GM13977 (cell line): ENCODE data around the gene LAMA4.
"Not testable (repeated sequence)": the region's sequence is repeated elsewhere in the genome, so short reads cannot be mapped to it uniquely, and the experiment has no call there.

Experiments
- DNase-seq: peaks from one replicate; pipeline ENCODE4 v3.0.0; 2012; ENCODE audit warnings: low spot score
- in situ Hi-C: fragments of 300-500 bp; cut with MboI; formaldehyde crosslinking; loops from one replicate; pipeline ENCODE4 v1.12.0; 2022; ENCODE audit warnings: low sequenced_read_pairs, low pct_unique_long_range_greater_than_20kb, mixed read lengths, inconsistent platforms; ENCODE audit not compliant: unreplicated experiment
- TF ChIP-seq, protein P1 (sequence below): IDR thresholded peaks from 2 replicates; pipeline ENCODE4 v1.5.1; 2012; ENCODE audit warnings: mild to moderate bottlenecking, control low read depth; ENCODE audit not compliant: insufficient read depth; ENCODE audit errors: extremely low read depth, missing control alignments

Gene LAMA4

DNA sequence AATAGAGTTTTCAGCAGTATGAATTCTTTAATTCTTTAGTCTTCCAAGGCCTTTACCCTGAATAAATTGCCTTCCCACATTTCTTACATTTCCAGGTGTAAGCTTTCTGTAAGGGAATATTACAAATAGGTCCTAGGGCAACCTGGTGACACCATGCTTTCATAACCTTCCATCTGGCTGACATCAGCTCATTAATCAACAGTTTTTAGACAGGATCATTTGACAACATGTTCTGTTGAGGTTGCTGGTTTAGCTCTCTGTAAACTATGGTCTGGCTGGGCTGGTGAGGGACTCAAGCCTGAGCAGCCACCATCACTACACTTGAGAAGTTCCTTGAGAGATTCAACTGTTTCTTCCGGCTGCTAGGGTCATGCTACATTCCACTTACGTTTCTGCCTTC is 147.8 kb downstream of the LAMA4 start:
- in situ Hi-C loops: no loop called here
- TF ChIP-seq, protein P1, sequence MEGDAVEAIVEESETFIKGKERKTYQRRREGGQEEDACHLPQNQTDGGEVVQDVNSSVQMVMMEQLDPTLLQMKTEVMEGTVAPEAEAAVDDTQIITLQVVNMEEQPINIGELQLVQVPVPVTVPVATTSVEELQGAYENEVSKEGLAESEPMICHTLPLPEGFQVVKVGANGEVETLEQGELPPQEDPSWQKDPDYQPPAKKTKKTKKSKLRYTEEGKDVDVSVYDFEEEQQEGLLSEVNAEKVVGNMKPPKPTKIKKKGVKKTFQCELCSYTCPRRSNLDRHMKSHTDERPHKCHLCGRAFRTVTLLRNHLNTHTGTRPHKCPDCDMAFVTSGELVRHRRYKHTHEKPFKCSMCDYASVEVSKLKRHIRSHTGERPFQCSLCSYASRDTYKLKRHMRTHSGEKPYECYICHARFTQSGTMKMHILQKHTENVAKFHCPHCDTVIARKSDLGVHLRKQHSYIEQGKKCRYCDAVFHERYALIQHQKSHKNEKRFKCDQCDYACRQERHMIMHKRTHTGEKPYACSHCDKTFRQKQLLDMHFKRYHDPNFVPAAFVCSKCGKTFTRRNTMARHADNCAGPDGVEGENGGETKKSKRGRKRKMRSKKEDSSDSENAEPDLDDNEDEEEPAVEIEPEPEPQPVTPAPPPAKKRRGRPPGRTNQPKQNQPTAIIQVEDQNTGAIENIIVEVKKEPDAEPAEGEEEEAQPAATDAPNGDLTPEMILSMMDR: no peak
- no peak for DNase-seq

DNA sequence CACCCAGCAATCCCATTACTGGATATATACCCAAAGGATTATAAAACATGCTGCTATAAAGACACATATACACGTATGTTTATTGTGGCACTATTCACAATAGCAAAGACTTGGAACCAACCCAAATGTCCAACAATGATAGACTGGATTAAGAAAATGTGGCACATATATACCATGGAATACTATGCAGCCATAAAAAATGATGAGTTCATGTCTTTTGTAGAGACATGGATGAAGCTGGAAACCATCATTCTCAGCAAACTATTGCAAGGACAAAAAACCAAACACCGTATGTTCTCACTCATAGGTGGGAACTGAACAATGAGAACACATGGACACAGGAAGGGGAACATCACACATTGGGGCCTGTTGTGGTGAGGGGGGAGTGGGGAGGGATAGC is 148.3 kb downstream of the LAMA4 start:
- DNase-seq, in situ Hi-C loops: not testable (repeated sequence)

DNA sequence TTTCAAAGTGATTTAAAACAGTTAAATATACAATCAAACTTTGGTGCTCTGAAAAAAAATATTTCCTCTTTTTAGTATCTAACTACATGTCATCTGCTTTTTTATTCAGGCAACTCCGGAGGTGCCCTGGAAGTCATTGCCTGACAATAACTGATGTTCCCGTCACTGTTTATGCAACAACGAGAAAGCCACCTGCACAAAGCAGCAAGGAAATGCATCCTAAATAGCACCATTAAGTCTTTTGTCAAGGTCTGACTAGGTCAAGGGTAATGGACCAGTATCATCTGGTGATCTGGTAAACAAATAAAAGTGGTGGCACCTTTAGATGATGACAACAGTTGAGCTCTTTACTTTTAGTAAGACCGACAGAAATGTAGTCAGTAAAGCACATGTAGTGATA is 153.8 kb downstream of the LAMA4 start:
- no peak for DNase-seq

DNA sequence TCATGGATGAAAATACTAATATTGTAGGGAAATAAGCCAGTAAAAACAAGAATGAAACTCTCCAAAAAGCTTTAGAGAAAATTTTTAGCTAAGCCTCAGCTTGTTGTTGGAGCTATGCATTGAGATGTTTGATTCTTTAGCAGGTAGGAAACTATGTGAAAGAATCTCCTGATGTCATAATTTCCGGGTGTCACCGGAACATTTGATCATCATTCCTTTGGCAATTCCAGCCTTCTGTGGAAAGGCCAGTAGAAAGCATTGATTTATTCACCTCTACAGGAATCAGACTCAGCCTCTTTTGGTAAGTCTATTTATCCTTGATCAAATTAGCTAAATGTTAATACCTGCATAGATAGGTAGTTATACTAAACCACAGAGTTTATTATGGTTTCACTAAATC is 157.5 kb downstream of the LAMA4 start:
- in situ Hi-C loops: no loop called here
- TF ChIP-seq, protein P1: no peak

More for the DNA sequence above, 153.8 kb downstream of the LAMA4 start:
- TF ChIP-seq, protein P1: no peak
- in situ Hi-C loops: no loop called here

DNA sequence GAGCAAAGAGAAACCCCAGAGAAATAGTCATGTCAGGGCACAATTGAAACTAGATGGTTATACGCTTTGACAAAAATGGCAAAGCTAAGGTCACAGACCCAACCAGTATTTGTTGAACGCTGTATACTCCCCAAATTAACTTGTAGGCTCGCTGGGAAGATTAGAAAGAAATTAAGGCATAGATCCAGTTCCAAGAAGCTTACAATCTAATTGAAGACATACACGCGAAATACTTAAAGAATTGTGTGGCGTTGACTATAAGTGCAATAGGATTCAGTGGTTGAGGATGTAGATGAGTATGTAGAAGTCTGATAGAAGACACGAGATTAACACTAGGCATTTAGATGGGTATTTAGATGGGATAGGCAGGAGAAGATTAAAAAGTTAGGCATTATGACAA is 166.5 kb downstream of the LAMA4 start:
- in situ Hi-C loops: no loop called here
- no peak for DNase-seq
- TF ChIP-seq, protein P1: no peak

More for the DNA sequence above, 157.5 kb downstream of the LAMA4 start:
- no peak for DNase-seq

DNA sequence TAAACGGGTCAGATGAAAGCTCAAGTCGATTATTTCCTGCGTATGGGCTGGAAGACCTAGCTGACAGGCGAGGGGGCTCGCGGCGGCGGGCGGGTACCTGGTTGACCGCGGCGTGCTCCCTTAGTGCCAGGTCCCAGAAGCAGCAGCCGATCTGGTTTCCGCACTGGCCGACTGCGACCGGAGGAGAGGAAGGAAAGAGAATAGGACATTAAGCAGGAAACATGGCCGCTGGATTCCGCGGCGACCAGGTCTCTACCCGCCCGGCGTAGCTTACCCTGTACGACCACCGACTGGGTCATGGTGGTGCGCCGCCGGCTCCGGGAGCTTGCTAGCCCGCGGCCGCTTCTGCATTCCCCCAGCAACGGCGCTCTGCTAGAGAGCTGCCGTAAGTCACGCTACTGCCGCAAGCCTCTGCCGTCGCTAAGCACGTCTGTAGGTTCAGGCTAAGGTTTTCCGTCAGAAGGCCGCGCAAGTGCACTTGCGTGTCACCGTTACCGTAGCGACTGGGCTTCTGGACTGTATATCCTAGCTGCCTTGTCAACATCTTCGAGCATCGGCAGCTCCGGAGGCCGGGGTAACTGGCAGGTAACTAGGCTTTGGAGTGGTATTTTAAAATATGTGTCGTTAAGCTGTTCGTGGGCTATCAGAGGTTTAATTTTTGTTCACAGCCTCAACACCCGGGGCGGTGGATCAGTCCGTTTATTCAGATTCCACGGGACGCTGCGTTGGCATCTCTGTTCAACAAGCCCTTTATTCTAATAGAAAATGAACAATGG is 167.0 kb downstream of the LAMA4 start, which contains the start of the genes FAM229B and TUBE1:
Gene FAM229B, plus strand, starts transcription at position 456 of the 776 bp plus-strand sequence. CDS start 11,693 bp downstream, outside the sequence.
Gene TUBE1, minus strand, starts transcription at position 347 of the 776 bp plus-strand sequence. Its CDS starts 48 bp downstream, at position 299.
- in situ Hi-C loops: no loop called here
- peak; percentile 85 for DNase-seq
- TF ChIP-seq, protein P1: no peak

DNA sequence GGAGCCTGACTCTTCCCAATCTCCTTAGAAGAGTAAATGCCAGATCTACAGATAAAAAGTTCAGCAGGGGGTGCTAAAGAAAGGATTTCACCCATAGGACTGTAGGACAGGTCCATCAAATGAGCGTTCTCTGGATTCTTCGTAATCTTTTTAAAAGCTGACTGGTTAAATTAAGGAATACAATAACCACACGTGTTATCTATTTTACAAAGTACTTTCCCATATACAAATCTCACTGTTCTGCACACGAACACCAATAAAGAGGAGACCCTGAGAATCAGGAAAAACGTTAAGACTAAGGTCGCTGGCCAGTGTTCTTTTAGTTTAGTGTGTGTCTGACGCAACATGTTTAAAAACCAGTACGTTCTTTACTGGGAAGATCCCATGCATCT is 167.6 kb downstream of the LAMA4 start:
- in situ Hi-C loops: no loop called here
- peak; percentile 40 for DNase-seq
- TF ChIP-seq, protein P1: no peak
